ENCODE measurements around the gene BRD8. TPM values are rescaled to one million over a fixed set of nuclear protein-coding genes. Genes with fewer than 3 reads are reported as not detected.
"Not testable (repeated sequence)": the region's sequence is repeated elsewhere in the genome, so short reads cannot be mapped to it uniquely, and the experiment has no call there.

Gene BRD8
- total RNA-seq, 1 donor from 2014 or later = 12.1 TPM

DNA sequence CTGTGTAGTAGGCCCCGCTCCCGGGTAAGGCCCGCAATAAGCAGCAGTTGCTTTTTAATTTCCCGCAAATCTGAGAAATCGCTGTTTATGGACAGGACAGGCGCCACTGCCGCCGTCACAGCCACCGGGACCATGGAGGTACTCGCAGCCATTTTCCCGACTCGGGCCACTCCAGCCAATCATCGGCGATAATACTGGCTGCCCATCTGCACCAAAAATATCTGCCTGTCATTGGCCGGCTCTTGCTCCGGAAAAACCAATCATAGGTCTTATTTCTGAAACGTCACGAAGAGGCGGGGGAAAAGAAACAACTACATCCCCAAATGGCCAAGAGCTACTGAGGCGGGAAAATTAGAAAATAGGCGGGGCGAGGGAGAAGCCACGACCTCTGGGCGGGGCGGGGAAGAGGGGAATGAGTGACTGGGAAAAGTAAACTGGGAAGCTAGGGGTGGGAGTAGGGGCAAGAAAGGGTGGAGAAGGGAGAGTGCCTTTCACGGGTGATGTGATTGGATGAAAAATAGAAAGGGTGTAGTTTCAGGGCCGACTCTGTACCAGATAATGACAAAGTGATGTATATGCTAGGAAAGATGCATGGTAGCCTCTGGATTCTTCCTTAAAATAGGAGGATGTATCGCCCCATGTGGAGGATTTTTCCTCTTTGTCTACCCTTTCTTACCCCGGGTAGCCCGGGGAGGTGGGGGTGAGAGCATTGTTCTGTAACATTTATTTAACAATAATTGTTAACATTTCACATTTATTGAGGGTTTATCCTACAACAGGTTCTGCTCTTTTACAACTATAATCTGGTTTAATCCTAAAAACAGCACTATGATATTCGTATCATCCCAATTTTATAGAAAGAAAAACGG, 35.0 kb upstream of the BRD8 start, which contains the start of gene CDC23:
Gene CDC23 (minus strand): TSS at position 163 of the 869 bp plus-strand sequence. CDS start 11 bp downstream, at position 152.
- TF ChIP-seq CTCF (IDR thresholded peaks at IDR 0.05; ENCODE audit: insufficient read depth, low read length, severe bottlenecking) = no peak
- Histone ChIP-seq H3K27me3 (ENCODE audit: control insufficient read depth, insufficient read depth, low read length) (no peaks in the 10 kb centered on the region), H3K4me3 (ENCODE audit: low read depth, low read length) (peak within 1 kb of the TSS; percentile 66), H3K36me3 (ENCODE audit: control insufficient read depth, insufficient read depth, low read length) (no peaks in the 10 kb centered on the region)
- peak; percentile 98 for DNase-seq (ENCODE audit: low read depth)
- peak; percentile 18 for FAIRE-seq

DNA sequence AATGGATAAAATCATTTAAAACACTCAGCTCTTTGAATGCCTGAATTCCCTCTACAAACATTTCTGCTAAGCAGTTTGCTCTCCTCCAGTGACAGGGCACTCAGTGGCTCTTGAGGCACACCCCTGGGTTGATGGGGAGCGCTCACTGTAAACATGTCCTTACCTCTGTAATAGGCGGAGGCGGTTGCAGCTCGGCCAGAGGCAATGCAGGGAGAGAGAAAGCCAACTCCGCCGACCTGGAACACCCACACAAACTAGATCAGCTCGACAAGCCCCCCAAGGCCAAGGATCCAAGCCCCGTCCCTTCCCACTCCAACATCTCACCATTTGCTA, 34.4 kb upstream of the BRD8 start:
- no peak for TF ChIP-seq CTCF (IDR thresholded peaks at IDR 0.05; ENCODE audit: insufficient read depth, low read length, severe bottlenecking)
- H3K4me3 ChIP-seq (ENCODE audit: low read depth, low read length) = peak overlapping the region; percentile 66
- no peak for DNase-seq (ENCODE audit: low read depth)
- FAIRE-seq = no peak
- no peaks in the 10 kb centered on the region for H3K36me3 ChIP-seq (ENCODE audit: control insufficient read depth, insufficient read depth, low read length)
- H3K27me3 ChIP-seq (ENCODE audit: control insufficient read depth, insufficient read depth, low read length) = no peaks in the 10 kb centered on the region

- no peak for TF ChIP-seq CTCF (IDR thresholded peaks at IDR 0.05; ENCODE audit: insufficient read depth, low read length, severe bottlenecking)
- FAIRE-seq (no peak), DNase-seq (ENCODE audit: low read depth) (no peak)
- Histone ChIP-seq H3K36me3 (ENCODE audit: control insufficient read depth, insufficient read depth, low read length) (no peaks in the 10 kb centered on the region), H3K27me3 (ENCODE audit: control insufficient read depth, insufficient read depth, low read length) (no peaks in the 10 kb centered on the region), H3K4me3 (ENCODE audit: low read depth, low read length) (no peak overlapping the region)
Measured at GRCh38 chr5:138210985-138211384, 32.6 kb upstream of the BRD8 start.

DNA sequence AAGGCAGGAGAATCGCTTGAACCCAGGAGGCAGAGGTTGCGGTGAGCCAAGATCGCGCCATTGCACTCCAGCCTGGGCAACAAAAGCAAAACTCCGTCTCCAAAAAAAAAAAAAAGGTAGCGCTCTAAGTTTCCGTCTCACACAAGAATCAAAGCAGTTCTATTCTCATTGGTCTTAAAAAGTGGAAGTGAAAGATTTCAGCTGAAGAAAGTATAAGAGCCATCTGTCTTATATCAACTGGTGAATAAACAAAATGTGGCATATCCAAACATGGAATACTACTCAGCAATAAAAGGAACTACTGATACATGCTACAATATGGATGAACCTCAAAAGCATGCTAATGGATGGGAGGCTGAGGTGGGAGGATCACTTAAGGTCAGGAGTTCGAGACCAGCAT, 15.4 kb upstream of the BRD8 start:
- not testable (repeated sequence) for H3K4me3 ChIP-seq (ENCODE audit: low read depth, low read length); H3K27me3 ChIP-seq (ENCODE audit: control insufficient read depth, insufficient read depth, low read length); DNase-seq (ENCODE audit: low read depth); FAIRE-seq
- peaks cover 17% of the 10 kb centered on the region for H3K36me3 ChIP-seq (ENCODE audit: control insufficient read depth, insufficient read depth, low read length)

DNA sequence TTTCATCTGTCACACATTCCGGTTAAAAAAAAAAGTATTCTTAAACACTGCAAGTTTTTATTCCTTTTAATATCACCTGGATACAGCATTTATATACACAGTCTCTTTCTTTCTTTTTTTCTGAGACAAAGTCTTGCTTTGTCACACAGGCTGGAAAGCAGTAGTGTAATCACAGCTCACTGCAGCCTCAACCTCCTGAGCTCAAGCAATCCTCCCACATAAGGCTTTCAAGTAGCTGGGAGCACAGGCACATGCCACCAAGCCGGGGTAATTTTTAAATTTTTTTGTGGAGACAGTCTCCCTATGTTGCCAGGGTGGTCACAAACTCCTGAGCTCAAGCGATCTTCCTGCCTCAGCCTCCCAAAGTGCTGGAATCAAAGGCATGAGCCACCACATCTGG, 14.4 kb upstream of the BRD8 start:
- TF ChIP-seq CTCF (IDR thresholded peaks at IDR 0.05; ENCODE audit: insufficient read depth, low read length, severe bottlenecking) = no peak
- Histone ChIP-seq H3K4me3 (ENCODE audit: low read depth, low read length) (no peak overlapping the region), H3K36me3 (ENCODE audit: control insufficient read depth, insufficient read depth, low read length) (peaks cover 17% of the 10 kb centered on the region), H3K27me3 (ENCODE audit: control insufficient read depth, insufficient read depth, low read length) (no peaks in the 10 kb centered on the region)
- FAIRE-seq = no peak
- no peak for DNase-seq (ENCODE audit: low read depth)

- H3K4me3 ChIP-seq (ENCODE audit: low read depth, low read length) = no peak overlapping the region
- FAIRE-seq = peak; percentile 18
- H3K36me3 ChIP-seq (ENCODE audit: control insufficient read depth, insufficient read depth, low read length) = peaks cover 14% of the 10 kb centered on the region
Measured at GRCh38 chr5:138188626-138189025, 10.2 kb upstream of the BRD8 start.

More at GRCh38 chr5:138188626-138189025, 10.2 kb upstream of the BRD8 start:
- no peak for TF ChIP-seq CTCF (IDR thresholded peaks at IDR 0.05; ENCODE audit: insufficient read depth, low read length, severe bottlenecking)
- no peaks in the 10 kb centered on the region for H3K27me3 ChIP-seq (ENCODE audit: control insufficient read depth, insufficient read depth, low read length)
- DNase-seq (ENCODE audit: low read depth) = no peak

All from bronchial epithelial cell (primary cell).